ENCODE data around the gene PMP22.

Gene PMP22

GRCh38 chr17:15197229-15197628, 67.9 kb downstream of the PMP22 start:
- TF ChIP-seq POLR2AphosphoS5 (IDR thresholded peaks at IDR 0.05; ENCODE audit: low read depth, low read length), result no peak
- TF ChIP-seq SIN3A (IDR thresholded peaks at IDR 0.05; ENCODE audit: borderline replicate concordance, insufficient read depth, low read length), result no peak
- TF ChIP-seq FOXP2 (optimal IDR thresholded peaks at IDR 0.05; ENCODE audit: borderline replicate concordance, extremely low read depth, extremely low read length, insufficient read depth), result no peak

- TF ChIP-seq REST (IDR thresholded peaks at IDR 0.05; ENCODE audit: insufficient read depth in 1 of 2, low read depth in 2 of 2, low read length in 2 of 2) (no peak), TAF1 (IDR thresholded peaks at IDR 0.05; ENCODE audit: borderline replicate concordance, insufficient read depth, low read length) (no peak), FOXP2 (optimal IDR thresholded peaks at IDR 0.05; ENCODE audit: borderline replicate concordance, extremely low read depth, extremely low read length, insufficient read depth) (no peak), SIN3A (IDR thresholded peaks at IDR 0.05; ENCODE audit: borderline replicate concordance, insufficient read depth, low read length) (no peak), POLR2AphosphoS5 (IDR thresholded peaks at IDR 0.05; ENCODE audit: low read depth, low read length) (no peak)
Measured at GRCh38 chr17:15194859-15195277, 70.3 kb downstream of the PMP22 start.

GRCh38 chr17:15185625-15185991, 79.5 kb downstream of the PMP22 start:
- TF ChIP-seq SIN3A (IDR thresholded peaks at IDR 0.05; ENCODE audit: borderline replicate concordance, insufficient read depth, low read length) (no peak), FOXP2 (optimal IDR thresholded peaks at IDR 0.05; ENCODE audit: borderline replicate concordance, extremely low read depth, extremely low read length, insufficient read depth) (no peak), REST (IDR thresholded peaks at IDR 0.05; ENCODE audit: insufficient read depth in 1 of 2, low read depth in 2 of 2, low read length in 2 of 2) (no peak), TAF1 (IDR thresholded peaks at IDR 0.05; ENCODE audit: borderline replicate concordance, insufficient read depth, low read length) (no peak)

GRCh38 chr17:15184872-15185624, 80.1 kb downstream of the PMP22 start:
- no peak for TF ChIP-seq REST (IDR thresholded peaks at IDR 0.05; ENCODE audit: insufficient read depth in 1 of 2, low read depth in 2 of 2, low read length in 2 of 2)
- TF ChIP-seq POLR2AphosphoS5 (IDR thresholded peaks at IDR 0.05; ENCODE audit: low read depth, low read length), result no peak
- no peak for TF ChIP-seq TAF1 (IDR thresholded peaks at IDR 0.05; ENCODE audit: borderline replicate concordance, insufficient read depth, low read length)
- no peak for TF ChIP-seq FOXP2 (optimal IDR thresholded peaks at IDR 0.05; ENCODE audit: borderline replicate concordance, extremely low read depth, extremely low read length, insufficient read depth)
- no peak for TF ChIP-seq SIN3A (IDR thresholded peaks at IDR 0.05; ENCODE audit: borderline replicate concordance, insufficient read depth, low read length)

- TF ChIP-seq TAF1 (IDR thresholded peaks at IDR 0.05; ENCODE audit: borderline replicate concordance, insufficient read depth, low read length), result no peak
- no peak for TF ChIP-seq SIN3A (IDR thresholded peaks at IDR 0.05; ENCODE audit: borderline replicate concordance, insufficient read depth, low read length)
- TF ChIP-seq POLR2AphosphoS5 (IDR thresholded peaks at IDR 0.05; ENCODE audit: low read depth, low read length), result no peak
- TF ChIP-seq FOXP2 (optimal IDR thresholded peaks at IDR 0.05; ENCODE audit: borderline replicate concordance, extremely low read depth, extremely low read length, insufficient read depth), result no peak
- TF ChIP-seq REST (IDR thresholded peaks at IDR 0.05; ENCODE audit: insufficient read depth in 1 of 2, low read depth in 2 of 2, low read length in 2 of 2), result no peak
Measured at GRCh38 chr17:15181816-15182215, 83.3 kb downstream of the PMP22 start.

Data from PFSK-1 (cell line).